SK-N-SH (cell line): ENCODE data around the gene ZNF319. TPM values are rescaled to one million over a fixed set of nuclear protein-coding genes. Genes with fewer than 3 reads are reported as not detected.

Experiments used
- CTCF ChIA-PET: fragments of 300-600, 350-600 bp; formaldehyde crosslinking; extraction: SDS; loops from one replicate; lab custom pipeline; 2021; lab: Yijun Ruan, JAX
- POLR2A ChIA-PET: fragments of 350-600 bp; sonication (Branson Sonifier 250); formaldehyde crosslinking; extraction: SDS; loops from one replicate; lab custom pipeline; 2020; ENCODE audit warnings: antibody characterized with exemption, inconsistent platforms; lab: Yijun Ruan, JAX
- DNase-seq: peaks from one replicate; pipeline ENCODE4 v3.0.0; 2012
- H2AFZ ChIP-seq: fragments of 200-600 bp; sonication (generic); 2 replicates; pipeline ENCODE4 v1.8.1; 2016; ENCODE audit warnings: antibody characterized with exemption, mild to moderate bottlenecking, low read depth
- H3F3A ChIP-seq: fragments of 200-600 bp; sonication (generic); replicated peaks from 2 replicates; pipeline ENCODE3; 2016; ENCODE audit warnings: antibody characterized with exemption, mild to moderate bottlenecking; ENCODE audit not compliant: insufficient read depth
- H3K27ac ChIP-seq, 2 experiments: fragments of 200-500 bp in 1 of 2; fragments of 200-600 bp in 1 of 2; sonication (Bioruptor generic) in 1 of 2; sonication (generic), shearing (Covaris generic) in 1 of 2; 2 replicates each; pipeline versions ENCODE4 v1.5.1 to v1.6.1; 2014 to 2016; ENCODE audit warnings: low read depth in 2 of 2, inconsistent platforms in 1 of 2, low read length in 1 of 2, mild to moderate bottlenecking in 1 of 2, mixed read lengths in 1 of 2
- H3K27me3 ChIP-seq: fragments of 200-600 bp; sonication (generic), shearing (Covaris generic); 2 replicates; pipeline ENCODE4 v1.6.1; 2016; ENCODE audit warnings: mixed run types; ENCODE audit not compliant: insufficient read depth
- H3K36me3 ChIP-seq, 2 experiments: fragments of 200-500 bp in 1 of 2; fragments of 200-600 bp in 1 of 2; sonication (Bioruptor generic) in 1 of 2; sonication (generic) in 1 of 2; replicated peaks in 1 of 2; 2 replicates each; pipeline versions ENCODE3 to v1.5.1; 2014 to 2016; ENCODE audit warnings: low read length in 1 of 2, mild to moderate bottlenecking in 1 of 2; ENCODE audit not compliant: insufficient read depth in 2 of 2, control insufficient read depth in 1 of 2
- H3K4me1 ChIP-seq, 2 experiments: fragments of 200-500 bp in 1 of 2; fragments of 200-600 bp in 1 of 2; sonication (Bioruptor generic) in 1 of 2; sonication (generic), shearing (Covaris generic) in 1 of 2; 2 replicates each; pipeline versions ENCODE4 v1.5.1 to v1.6.1; 2014 to 2016; ENCODE audit warnings: low read depth in 1 of 2, low read length in 1 of 2, mixed run types in 1 of 2; ENCODE audit not compliant: insufficient read depth in 2 of 2, control insufficient read depth in 1 of 2
- H3K4me2 ChIP-seq: fragments of 200-600 bp; sonication (generic), shearing (Covaris generic); 2 replicates; pipeline ENCODE4 v1.6.1; 2017; ENCODE audit warnings: mixed run types
- H3K4me3 ChIP-seq, 2 experiments: fragments of 200-500 bp in 1 of 2; fragments of 200-600 bp in 1 of 2; sonication (Bioruptor generic) in 1 of 2; sonication (generic), shearing (Covaris generic) in 1 of 2; 2 replicates each; pipeline versions ENCODE4 v1.5.1 to v1.8.1; 2014 to 2016; ENCODE audit warnings: low read depth in 2 of 2, inconsistent platforms in 1 of 2, low read length in 1 of 2, mild to moderate bottlenecking in 1 of 2, mixed read lengths in 1 of 2, moderate library complexity in 1 of 2
- H3K79me2 ChIP-seq: fragments of 200-600 bp; sonication (generic); 2 replicates; pipeline ENCODE4 v1.8.1; 2017; ENCODE audit warnings: mild to moderate bottlenecking; ENCODE audit not compliant: insufficient read depth
- H3K9ac ChIP-seq: fragments of 200-600 bp; sonication (generic); 2 replicates; pipeline ENCODE4 v1.6.1; 2017; ENCODE audit warnings: mixed run types
- H3K9me2 ChIP-seq: fragments of 200-600 bp; sonication (generic); 2 replicates; pipeline ENCODE4 v1.6.1; 2017; ENCODE audit warnings: mixed run types
- H3K9me3 ChIP-seq: fragments of 200-600 bp; sonication (generic); 2 replicates; pipeline ENCODE4 v1.6.1; 2017; ENCODE audit warnings: mixed run types, mild to moderate bottlenecking, moderate library complexity
- H4K20me1 ChIP-seq: fragments of 200-600 bp; sonication (generic); 2 replicates; pipeline ENCODE4 v1.6.1; 2017; ENCODE audit warnings: mild to moderate bottlenecking, mixed run types; ENCODE audit not compliant: insufficient read depth
- CTCF ChIP-seq: fragments of 200-600 bp; sonication (generic); IDR thresholded peaks from 2 replicates; pipeline ENCODE4 v1.6.1; 2017; ENCODE audit warnings: antibody characterized with exemption, mild to moderate bottlenecking, moderate library complexity
- EP300 ChIP-seq, 2 experiments: IDR thresholded peaks; 2 replicates each; pipeline versions ENCODE4 v1.4.0 to v1.6.1; 2012; ENCODE audit warnings: borderline replicate concordance in 1 of 2, low read depth in 1 of 2, low read length in 1 of 2
- FOSL2 ChIP-seq: IDR thresholded peaks from 2 replicates; pipeline ENCODE4 v1.4.0; 2012; ENCODE audit warnings: low read depth, mild to moderate bottlenecking, moderate library complexity, borderline replicate concordance
- FOXJ3 ChIP-seq: sonication (generic); formaldehyde crosslinking; IDR thresholded peaks from 2 replicates; pipeline ENCODE4 v1.5.1; 2020; ENCODE audit warnings: mild to moderate bottlenecking, missing genetic modification reagents
- FOXM1 ChIP-seq: IDR thresholded peaks from 2 replicates; pipeline ENCODE4 v1.4.0; 2012; ENCODE audit warnings: low read depth, mild to moderate bottlenecking
- JUND ChIP-seq: IDR thresholded peaks from 2 replicates; pipeline ENCODE4 v1.4.0; 2012
- MEF2A ChIP-seq: IDR thresholded peaks from 2 replicates; pipeline ENCODE4 v1.4.0; 2012; ENCODE audit warnings: low read depth, borderline replicate concordance
- NRF1 ChIP-seq: IDR thresholded peaks from 2 replicates; pipeline ENCODE4 v1.6.1; 2012; ENCODE audit warnings: low read depth, mild to moderate bottlenecking, low read length
- RAD21 ChIP-seq: IDR thresholded peaks from 2 replicates; pipeline ENCODE4 v1.6.1; 2012; ENCODE audit warnings: mild to moderate bottlenecking, low read length
- RCOR1 ChIP-seq: fragments of 150-350 bp; IDR thresholded peaks from 2 replicates; pipeline ENCODE4 v1.6.1; 2017; ENCODE audit warnings: antibody characterized with exemption, low read length
- RFX5 ChIP-seq: IDR thresholded peaks from 2 replicates; pipeline ENCODE4 v1.6.1; 2012; ENCODE audit warnings: mild to moderate bottlenecking, improper control_type of control experiment, low read length
- SIN3A ChIP-seq: IDR thresholded peaks from 2 replicates; pipeline ENCODE4 v1.6.1; 2012; ENCODE audit warnings: low read depth, mild to moderate bottlenecking, low read length, moderate library complexity, borderline replicate concordance
- SMC3 ChIP-seq: IDR thresholded peaks from 2 replicates; pipeline ENCODE4 v1.6.1; 2012; ENCODE audit warnings: low read depth, low read length, improper control_type of control experiment
- TAF1 ChIP-seq: IDR thresholded peaks from 2 replicates; pipeline ENCODE4 v1.6.1; 2012; ENCODE audit warnings: low read depth, mild to moderate bottlenecking, low read length, moderate library complexity, borderline replicate concordance
- TEAD4 ChIP-seq: IDR thresholded peaks from 2 replicates; pipeline ENCODE4 v1.4.0; 2012; ENCODE audit warnings: mild to moderate bottlenecking, borderline replicate concordance; ENCODE audit not compliant: insufficient read depth
- YY1 ChIP-seq: IDR thresholded peaks from 2 replicates; pipeline ENCODE4 v1.4.0; 2012; ENCODE audit warnings: low read depth, mild to moderate bottlenecking
- ZBTB33 ChIP-seq: IDR thresholded peaks from 2 replicates; pipeline ENCODE4 v1.4.0; 2012; ENCODE audit warnings: low read depth, borderline replicate concordance
- WGBS: methylation state at CpG from one replicate; pipeline ENCODE4 v1.1.6; 2017; ENCODE audit warnings: low lambda C conversion rate; 5-methylcytosine and 5-hydroxymethylcytosine counted together
- polyA plus RNA-seq, 3 experiments: library from polyadenylated mRNA; depleted of rRNA; stranded (reverse); fragments of >200 nt; gene quantifications; 2 replicates each; pipeline ENCODE4 v1.2.3, GENCODE V29; 2012

The ZNF319 gene
- polyA plus RNA-seq, 1 of the 3 experiments (the other 2 are of a cell fraction): 7.6 TPM

DNA sequence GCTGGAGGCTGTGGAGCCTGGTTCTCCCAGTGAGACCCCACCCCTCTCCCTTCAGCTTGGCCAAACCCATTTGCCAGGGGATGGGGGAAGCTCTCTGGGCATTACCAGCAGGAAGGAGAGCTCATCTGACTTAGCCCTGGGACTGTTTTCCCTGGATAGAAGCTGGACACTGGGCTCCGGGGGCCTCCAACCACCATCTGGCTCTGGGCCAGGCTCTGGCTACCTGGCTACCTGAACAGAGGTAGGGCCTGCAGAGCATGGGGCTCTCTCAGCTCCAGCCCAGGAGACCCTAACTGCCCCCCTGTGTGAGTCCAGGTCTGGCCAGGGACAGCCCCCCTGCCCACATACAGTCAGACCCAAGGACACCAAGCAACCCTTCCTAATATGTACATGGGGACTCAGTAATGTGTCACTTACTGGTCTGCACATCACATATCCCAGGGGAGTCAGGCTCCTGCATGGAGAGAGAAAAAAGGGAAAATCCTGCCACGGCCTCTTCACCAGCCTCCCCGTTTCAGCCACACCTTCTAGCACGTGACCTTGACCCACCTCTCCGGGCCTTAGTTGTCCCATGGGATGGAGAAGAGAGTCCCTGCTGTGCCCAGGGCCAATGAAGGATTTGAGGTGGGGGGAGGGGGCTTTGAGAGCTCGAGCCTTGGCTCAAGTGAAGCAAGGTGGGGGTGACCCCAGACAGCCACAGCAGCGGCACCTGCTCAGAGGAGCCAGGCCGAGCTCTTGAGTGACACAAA, 43.4 kb downstream of the ZNF319 start (continued):
- TF ChIP-seq CTCF: no peak
- no peak for TF ChIP-seq RAD21
- no peak for TF ChIP-seq SIN3A
- TF ChIP-seq SMC3: no peak
- no peak for TF ChIP-seq YY1
- TF ChIP-seq MEF2A: no peak
- no peak for TF ChIP-seq FOSL2

GRCh38 chr16:57956270-57956808, 44.1 kb downstream of the ZNF319 start:
- H3K27me3 ChIP-seq: peaks cover 4% of the 10 kb centered on the region; the same call in 1 of the 2 replicates
- H3K4me3 ChIP-seq: no peak overlapping the region
- H4K20me1 ChIP-seq: no peaks in the 10 kb centered on the region
- H2AFZ ChIP-seq: no peak overlapping the region
- no peak overlapping the region for H3K27ac ChIP-seq
- 71% methylated on average over 6 of the region's 8 CpGs for WGBS
- H3K36me3 ChIP-seq: no peaks in the 10 kb centered on the region
- H3K4me1 ChIP-seq: no peaks in the 10 kb centered on the region; a peak in 1 of 4 replicates
- ChIA-PET POLR2A (no interaction called here), CTCF (interaction anchor here (1.0 to 1.4 kb wide), 4 partner anchors 11 to 56 kb away, joined by 3 to 5 read pairs (median 3); partner anchors contain the start of gene USB1)
- H3K4me2 ChIP-seq: no peak overlapping the region
- H3F3A ChIP-seq: no peaks in the 10 kb centered on the region
- no peak for DNase-seq
- H3K79me2 ChIP-seq: no peaks in the 10 kb centered on the region
- H3K9ac ChIP-seq: no peak overlapping the region
- no peak for TF ChIP-seq ZBTB33
- TF ChIP-seq RCOR1: no peak
- TF ChIP-seq FOXM1: no peak
- TF ChIP-seq CTCF: no peak
- TF ChIP-seq EP300 (IDR thresholded peaks at IDR 0.05; ENCODE audit: borderline replicate concordance in 1 of 2, low read depth in 1 of 2, low read length in 1 of 2): no peak
- TF ChIP-seq MEF2A: no peak
- no peak for TF ChIP-seq FOSL2
- TF ChIP-seq NRF1: no peak
- TF ChIP-seq JUND: no peak
- no peak for TF ChIP-seq TEAD4
- no peak for TF ChIP-seq TAF1
- no peak for TF ChIP-seq FOXJ3 (CRISPR knock-in tag)
- TF ChIP-seq RFX5: no peak
- H3K9me3 ChIP-seq: no peaks in the 10 kb centered on the region
- no peaks in the 10 kb centered on the region for H3K9me2 ChIP-seq
